CD4-positive, alpha-beta T cell treated with Interleukin-6 for 4 hours (primary cell): Measurements from ENCODE around the gene TSPYL2.
A peak's percentile ranks its signal among the peaks of the same experiment; 100 is the strongest.

ENCODE experiments used
- DNase-seq: peaks from one replicate; pipeline ENCODE4 v3.0.0-alpha.2; 2020; ENCODE audit warnings: mixed read lengths

The TSPYL2 gene

GRCh38 chrX:53080628-53081580 is 1.3 kb upstream of the TSPYL2 start:
- DNase-seq: peak; percentile 28

- no peak for DNase-seq
Observed at GRCh38 chrX:53082773-53083616, 828 bp downstream of the TSPYL2 start.

- DNase-seq: no peak
Observed at GRCh38 chrX:53084043-53084570, 1.9 kb downstream of the TSPYL2 start.

GRCh38 chrX:53084863-53085262 is 2.7 kb downstream of the TSPYL2 start:
- DNase-seq: no peak

- no peak for DNase-seq
Observed at GRCh38 chrX:53085661-53086229, 3.6 kb downstream of the TSPYL2 start.

- DNase-seq: no peak
Observed at GRCh38 chrX:53086464-53086863, 4.3 kb downstream of the TSPYL2 start.

GRCh38 chrX:53087388-53087831 is 5.2 kb downstream of the TSPYL2 start:
- no peak for DNase-seq

GRCh38 chrX:53088136-53088974 is 6.2 kb downstream of the TSPYL2 start:
- DNase-seq: peak; percentile 86

GRCh38 chrX:53089224-53089842 is 7.2 kb downstream of the TSPYL2 start:
- peak; percentile 63 for DNase-seq

GRCh38 chrX:53089925-53090324 is 7.8 kb downstream of the TSPYL2 start:
- DNase-seq: no peak

- DNase-seq: no peak
Observed at GRCh38 chrX:53091354-53091753, 9.2 kb downstream of the TSPYL2 start.

GRCh38 chrX:53093177-53093655 is 11.0 kb downstream of the TSPYL2 start:
- DNase-seq: peak; percentile 84

GRCh38 chrX:53093748-53094581 is 11.8 kb downstream of the TSPYL2 start, which contains the start of gene KANTR:
KANTR (plus strand) TSS chrX:53094142; CDS start chrX:53124273, 30,131 bp downstream.
- peak; percentile 85 for DNase-seq

GRCh38 chrX:53094582-53094905 is 12.4 kb downstream of the TSPYL2 start:
- DNase-seq: no peak

GRCh38 chrX:53095796-53096195 is 13.6 kb downstream of the TSPYL2 start:
- DNase-seq: no peak

- no peak for DNase-seq
Observed at GRCh38 chrX:53114864-53115549, 32.8 kb downstream of the TSPYL2 start.

GRCh38 chrX:53115550-53115874 is 33.3 kb downstream of the TSPYL2 start:
- no peak for DNase-seq

- no peak for DNase-seq
Observed at GRCh38 chrX:53116101-53116500, 33.9 kb downstream of the TSPYL2 start.

GRCh38 chrX:53122013-53122412 is 39.8 kb downstream of the TSPYL2 start:
- no peak for DNase-seq

GRCh38 chrX:53125506-53125905 is 43.3 kb downstream of the TSPYL2 start:
- DNase-seq: no peak
